ENCODE measurements around the gene PCA3. TPM values are rescaled to one million over a fixed set of nuclear protein-coding genes. Genes with fewer than 3 reads are reported as not detected.

The PCA3 gene
- total and polyA plus RNA-seq, 4 donors, result 0.05 to 0.09 (median 0.08) TPM; not detected in 1

DNA sequence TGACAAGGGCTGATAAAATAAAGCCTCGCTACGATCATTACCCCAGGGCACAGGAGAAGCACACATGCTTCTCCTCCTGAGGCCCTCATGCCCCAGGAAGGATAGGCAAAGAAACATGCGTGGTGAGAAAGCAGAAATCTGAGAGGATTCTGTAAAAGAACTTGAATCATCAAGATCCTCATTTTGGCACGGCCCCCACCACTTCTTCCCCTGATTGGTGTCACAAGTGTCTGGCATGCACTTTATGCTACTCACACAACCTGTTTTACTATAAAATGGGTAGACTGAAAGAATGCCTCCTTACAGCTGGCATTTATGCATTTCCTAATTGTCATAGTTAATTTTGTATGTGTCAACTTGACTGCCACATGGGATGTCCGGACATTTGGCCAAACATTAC, 32.1 kb downstream of the PCA3 start:
- 70 to 81% methylated on average over 5 of the region's 5 CpGs for WGBS, 2 donors
- no peak overlapping the region for H3K4me3 ChIP-seq
- H3K27ac ChIP-seq (ENCODE audit: low read depth in 1 of 2, low read length in 1 of 2), result no peak overlapping the region

DNA sequence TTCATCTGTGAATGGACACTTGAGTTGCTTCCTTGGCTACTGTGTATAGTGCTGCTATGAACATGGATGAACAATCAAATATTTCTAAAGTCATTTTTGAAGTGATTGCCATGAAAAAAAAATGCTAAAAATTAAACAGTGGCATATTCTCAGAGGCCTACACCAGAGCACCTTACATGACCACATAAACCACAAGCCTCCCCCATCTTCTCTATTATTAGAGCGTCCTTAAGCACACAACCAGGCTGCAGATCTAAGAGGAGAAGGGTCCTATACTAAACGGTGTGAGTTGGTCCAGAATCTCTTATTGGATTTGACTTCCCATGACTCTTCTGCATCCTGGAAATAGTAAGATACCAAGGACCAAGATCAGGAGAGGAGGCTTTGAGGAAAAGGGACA, 34.3 kb downstream of the PCA3 start:
- ATAC-seq (ENCODE audit: insufficient read depth, low FRiP score) (no peak), DNase-seq (no peak)
- H3K27ac ChIP-seq (ENCODE audit: low read depth in 1 of 2, low read length in 1 of 2), result no peak overlapping the region
- no peak overlapping the region for H3K9ac ChIP-seq (ENCODE audit: insufficient read depth in 1 of 2, low read length in 2 of 2)
- no peaks in the 10 kb centered on the region for H3K9me3 ChIP-seq (ENCODE audit: control insufficient read depth in 4 of 4, insufficient read depth in 3 of 4, low read length in 3 of 4)
- peaks cover 0 to 2% (median 0%) of the 10 kb centered on the region in 3 donors for H3K27me3 ChIP-seq (ENCODE audit: control insufficient read depth in 3 of 3, insufficient read depth in 3 of 3, low read length in 2 of 3)
- H3K4me3 ChIP-seq, result no peak overlapping the region
- H3K36me3 ChIP-seq (ENCODE audit: control insufficient read depth in 4 of 4, insufficient read depth in 4 of 4, low read length in 4 of 4), result no peaks in the 10 kb centered on the region
- WGBS, 2 donors, result 62 to 69% methylated on average over 2 of the region's 2 CpGs
- TF ChIP-seq, protein P1, sequence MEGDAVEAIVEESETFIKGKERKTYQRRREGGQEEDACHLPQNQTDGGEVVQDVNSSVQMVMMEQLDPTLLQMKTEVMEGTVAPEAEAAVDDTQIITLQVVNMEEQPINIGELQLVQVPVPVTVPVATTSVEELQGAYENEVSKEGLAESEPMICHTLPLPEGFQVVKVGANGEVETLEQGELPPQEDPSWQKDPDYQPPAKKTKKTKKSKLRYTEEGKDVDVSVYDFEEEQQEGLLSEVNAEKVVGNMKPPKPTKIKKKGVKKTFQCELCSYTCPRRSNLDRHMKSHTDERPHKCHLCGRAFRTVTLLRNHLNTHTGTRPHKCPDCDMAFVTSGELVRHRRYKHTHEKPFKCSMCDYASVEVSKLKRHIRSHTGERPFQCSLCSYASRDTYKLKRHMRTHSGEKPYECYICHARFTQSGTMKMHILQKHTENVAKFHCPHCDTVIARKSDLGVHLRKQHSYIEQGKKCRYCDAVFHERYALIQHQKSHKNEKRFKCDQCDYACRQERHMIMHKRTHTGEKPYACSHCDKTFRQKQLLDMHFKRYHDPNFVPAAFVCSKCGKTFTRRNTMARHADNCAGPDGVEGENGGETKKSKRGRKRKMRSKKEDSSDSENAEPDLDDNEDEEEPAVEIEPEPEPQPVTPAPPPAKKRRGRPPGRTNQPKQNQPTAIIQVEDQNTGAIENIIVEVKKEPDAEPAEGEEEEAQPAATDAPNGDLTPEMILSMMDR (IDR thresholded peaks at IDR 0.05; ENCODE audit: control extremely low read depth, extremely low read depth), result no peak
- H3K4me1 ChIP-seq (ENCODE audit: control insufficient read depth in 5 of 5, insufficient read depth in 5 of 5, low read length in 5 of 5), result no peaks in the 10 kb centered on the region

More for the DNA sequence above, 32.1 kb downstream of the PCA3 start:
- H3K27me3 ChIP-seq (ENCODE audit: control insufficient read depth in 3 of 3, insufficient read depth in 3 of 3, low read length in 2 of 3), result peaks cover 0 to 2% (median 0%) of the 10 kb centered on the region in 3 donors
- H3K4me1 ChIP-seq (ENCODE audit: control insufficient read depth in 5 of 5, insufficient read depth in 5 of 5, low read length in 5 of 5), result no peaks in the 10 kb centered on the region
- no peak overlapping the region for H3K9ac ChIP-seq (ENCODE audit: insufficient read depth in 1 of 2, low read length in 2 of 2)
- DNase-seq (no peak), ATAC-seq (ENCODE audit: insufficient read depth, low FRiP score) (no peak)
- no peaks in the 10 kb centered on the region for H3K36me3 ChIP-seq (ENCODE audit: control insufficient read depth in 4 of 4, insufficient read depth in 4 of 4, low read length in 4 of 4)
- TF ChIP-seq, protein P1 (IDR thresholded peaks at IDR 0.05; ENCODE audit: control extremely low read depth, extremely low read depth), result no peak
- no peaks in the 10 kb centered on the region for H3K9me3 ChIP-seq (ENCODE audit: control insufficient read depth in 4 of 4, insufficient read depth in 3 of 4, low read length in 3 of 4)

DNA sequence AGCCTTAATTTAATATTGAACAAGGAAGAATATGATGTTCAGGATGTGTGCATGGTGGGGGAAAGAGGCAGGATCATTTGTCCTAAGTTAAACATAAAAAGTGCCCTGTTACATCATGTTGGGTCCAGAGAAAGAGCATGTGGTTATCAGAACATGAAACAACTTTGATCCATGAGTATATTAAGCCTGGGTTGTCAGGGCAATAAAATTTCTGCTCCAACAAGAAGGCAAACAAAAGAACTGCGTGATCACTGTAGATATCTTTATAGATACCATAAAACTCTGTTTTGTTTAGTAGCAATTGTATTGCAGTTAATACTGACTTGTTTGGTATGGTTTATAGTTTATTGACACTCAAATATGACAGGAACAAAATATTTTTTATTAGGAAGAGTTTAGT, 35.2 kb downstream of the PCA3 start:
- H3K4me3 ChIP-seq, result no peak overlapping the region
- ATAC-seq (ENCODE audit: insufficient read depth, low FRiP score) (no peak), DNase-seq (no peak)
- H3K36me3 ChIP-seq (ENCODE audit: control insufficient read depth in 4 of 4, insufficient read depth in 4 of 4, low read length in 4 of 4), result no peaks in the 10 kb centered on the region
- no peak overlapping the region for H3K9ac ChIP-seq (ENCODE audit: insufficient read depth in 1 of 2, low read length in 2 of 2)
- peaks cover 0 to 2% (median 0%) of the 10 kb centered on the region in 3 donors for H3K27me3 ChIP-seq (ENCODE audit: control insufficient read depth in 3 of 3, insufficient read depth in 3 of 3, low read length in 2 of 3)
- H3K9me3 ChIP-seq (ENCODE audit: control insufficient read depth in 4 of 4, insufficient read depth in 3 of 4, low read length in 3 of 4), result no peaks in the 10 kb centered on the region
- TF ChIP-seq, protein P1 (IDR thresholded peaks at IDR 0.05; ENCODE audit: control extremely low read depth, extremely low read depth), result no peak
- H3K27ac ChIP-seq (ENCODE audit: low read depth in 1 of 2, low read length in 1 of 2), result no peak overlapping the region
- no peaks in the 10 kb centered on the region for H3K4me1 ChIP-seq (ENCODE audit: control insufficient read depth in 5 of 5, insufficient read depth in 5 of 5, low read length in 5 of 5)
- WGBS, 2 donors, result 87 to 93% methylated on average over 1 of the region's 1 CpG

DNA sequence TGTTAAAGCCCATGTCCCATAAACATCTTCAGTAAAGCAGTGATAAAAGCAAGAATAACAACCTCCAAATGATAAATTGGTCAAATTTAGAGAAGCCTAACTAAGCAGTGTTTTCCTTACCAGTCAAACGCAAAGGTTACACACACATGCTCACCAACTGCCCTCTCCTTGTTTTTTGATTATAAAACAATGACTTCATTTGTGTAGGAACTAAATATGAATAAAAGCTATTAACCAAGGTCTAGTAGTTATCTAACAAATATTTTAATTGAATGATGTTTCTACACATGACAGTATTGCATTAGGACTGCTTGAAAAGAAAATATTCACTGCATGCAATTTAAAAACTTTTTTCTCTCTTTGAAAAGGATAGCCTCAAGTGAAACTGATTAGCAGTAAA, 36.7 kb downstream of the PCA3 start:
- TF ChIP-seq, protein P1 (IDR thresholded peaks at IDR 0.05; ENCODE audit: control extremely low read depth, extremely low read depth), result no peak
- H3K36me3 ChIP-seq (ENCODE audit: control insufficient read depth in 4 of 4, insufficient read depth in 4 of 4, low read length in 4 of 4), result no peaks in the 10 kb centered on the region
- H3K9ac ChIP-seq (ENCODE audit: insufficient read depth in 1 of 2, low read length in 2 of 2), result no peak overlapping the region
- H3K27ac ChIP-seq (ENCODE audit: low read depth in 1 of 2, low read length in 1 of 2), result no peak overlapping the region
- no peak for DNase-seq
- no peaks in the 10 kb centered on the region for H3K4me1 ChIP-seq (ENCODE audit: control insufficient read depth in 5 of 5, insufficient read depth in 5 of 5, low read length in 5 of 5)
- no peak for ATAC-seq (ENCODE audit: insufficient read depth, low FRiP score)
- WGBS, 2 donors, result 74 to 82% methylated on average over 1 of the region's 1 CpG
- H3K9me3 ChIP-seq (ENCODE audit: control insufficient read depth in 4 of 4, insufficient read depth in 3 of 4, low read length in 3 of 4), result no peaks in the 10 kb centered on the region
- H3K4me3 ChIP-seq, result no peak overlapping the region
- H3K27me3 ChIP-seq (ENCODE audit: control insufficient read depth in 3 of 3, insufficient read depth in 3 of 3, low read length in 2 of 3), result peaks cover 0 to 2% (median 0%) of the 10 kb centered on the region in 3 donors
